ENCODE data around the gene AK3.
A peak's percentile ranks its signal among the peaks of the same experiment; 100 is the strongest.

Gene AK3

DNA sequence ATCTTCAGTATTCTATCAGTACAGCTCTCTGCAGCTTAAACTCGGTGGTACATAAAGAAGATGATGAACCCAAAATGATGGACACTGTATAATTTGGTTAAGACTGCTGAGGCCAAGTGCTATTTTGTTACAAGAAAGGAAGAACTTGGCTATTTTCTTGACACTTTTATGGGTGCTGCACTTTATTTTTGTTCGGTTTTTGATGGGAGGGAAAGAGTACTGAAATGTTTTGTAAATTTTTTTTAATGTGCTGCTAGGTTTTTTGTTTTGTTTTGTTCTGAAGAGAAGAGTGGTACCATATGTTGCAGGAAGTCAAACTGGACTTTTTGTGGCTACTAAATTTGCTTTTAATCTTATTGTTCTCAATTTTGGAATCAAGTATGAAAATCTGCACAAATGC, 35.0 kb downstream of the AK3 start:
- DNase-seq, result no peak

DNA sequence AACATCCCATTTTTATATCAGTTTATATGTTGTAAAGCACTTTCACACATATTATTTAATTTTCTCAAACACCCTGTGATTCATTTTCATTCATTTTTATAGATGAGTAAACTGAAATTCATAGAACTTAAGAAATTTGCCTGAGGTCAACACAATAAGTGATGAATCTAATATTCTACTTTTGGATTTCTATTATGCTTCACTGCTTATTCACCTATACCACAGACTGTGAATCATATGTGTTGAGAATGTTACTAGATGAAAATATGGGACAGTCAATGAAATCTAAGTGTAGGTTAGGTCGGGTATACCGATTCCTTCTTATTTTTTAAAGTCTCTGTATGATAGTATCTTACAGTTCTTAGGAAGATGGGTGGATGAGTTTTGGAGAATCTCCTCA, 36.9 kb downstream of the AK3 start:
- no peak for DNase-seq
- ATAC-seq, result peak; percentile 57

More for the DNA sequence above, 35.0 kb downstream of the AK3 start:
- no peak for ATAC-seq

DNA sequence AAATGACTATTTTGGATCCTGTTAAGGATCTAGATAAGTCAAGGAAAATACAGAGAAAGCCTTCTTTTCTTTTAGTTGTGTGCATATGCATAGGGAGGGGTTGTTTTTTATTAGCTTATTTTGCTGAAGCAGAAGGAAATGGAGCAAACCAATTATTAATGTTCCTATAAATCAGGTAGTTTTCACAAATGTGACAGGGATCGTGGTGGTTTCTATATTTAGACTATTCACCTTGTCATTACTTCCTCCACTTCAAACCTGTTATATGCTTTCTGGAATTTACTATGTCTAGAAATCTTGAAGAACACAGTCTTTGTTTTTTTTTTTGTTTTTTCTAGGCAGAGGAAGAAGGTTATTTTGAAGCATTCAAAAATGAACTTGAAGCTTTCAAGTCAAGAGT, 39.5 kb downstream of the AK3 start:
- ATAC-seq (no peak), DNase-seq (no peak)

DNA sequence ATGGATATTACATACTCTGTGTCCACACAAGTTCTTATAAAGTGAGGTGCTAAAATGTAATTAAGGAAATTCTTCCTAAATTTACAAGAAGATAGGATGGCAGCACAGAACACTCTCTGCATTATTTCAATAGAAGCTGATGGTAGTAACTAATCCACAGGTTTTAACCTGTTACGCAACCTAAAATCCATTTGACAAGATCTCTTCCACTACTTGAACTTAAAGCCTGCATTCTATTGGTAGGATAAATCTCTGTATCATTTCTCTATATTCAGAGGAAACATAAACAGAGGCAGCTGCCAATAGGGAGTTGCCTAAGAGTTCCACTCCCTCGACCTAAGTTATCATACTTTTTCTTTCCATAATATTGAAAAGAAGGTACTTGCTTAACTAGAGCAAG, 40.1 kb downstream of the AK3 start:
- no peak for ATAC-seq
- DNase-seq, result no peak

DNA sequence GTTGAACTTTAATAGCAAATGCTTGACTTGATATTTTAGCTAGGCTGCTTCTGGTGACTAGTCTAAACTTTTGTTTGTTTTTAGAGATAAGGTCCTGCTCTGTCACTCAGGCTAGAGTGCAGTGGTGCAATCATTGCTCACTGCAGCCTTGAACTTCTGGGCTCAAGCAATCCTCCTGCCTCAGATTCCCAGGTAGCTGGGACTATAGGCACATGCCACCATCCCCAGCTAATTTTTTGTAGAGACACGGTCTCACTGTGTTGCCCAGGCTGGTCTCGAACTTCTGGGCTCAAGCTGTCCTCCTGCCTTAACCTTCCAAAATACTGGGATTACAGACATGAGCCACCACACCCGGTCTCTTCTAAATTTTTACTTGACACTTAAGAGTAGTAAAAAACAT, 40.9 kb downstream of the AK3 start:
- DNase-seq (no peak), ATAC-seq (no peak)

DNA sequence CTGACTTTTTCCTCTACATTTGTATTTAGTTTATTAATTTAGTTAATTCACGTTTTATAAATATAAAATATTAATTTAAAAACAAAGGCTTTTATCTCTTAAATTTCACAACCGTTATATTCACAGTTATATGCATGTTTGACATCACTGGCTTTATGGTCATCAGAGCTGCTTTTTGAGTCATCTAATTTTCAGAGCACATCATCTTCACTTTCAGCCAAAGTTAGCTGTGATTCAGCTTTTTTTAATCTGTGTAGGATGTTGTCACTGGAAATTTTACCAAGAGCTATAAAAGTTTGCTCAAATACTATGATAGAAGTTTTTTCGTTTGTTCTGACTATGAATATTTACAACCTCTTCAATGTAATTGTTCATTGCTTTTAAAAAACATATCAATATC, 49.2 kb downstream of the AK3 start:
- DNase-seq (no peak), ATAC-seq (no peak)

DNA sequence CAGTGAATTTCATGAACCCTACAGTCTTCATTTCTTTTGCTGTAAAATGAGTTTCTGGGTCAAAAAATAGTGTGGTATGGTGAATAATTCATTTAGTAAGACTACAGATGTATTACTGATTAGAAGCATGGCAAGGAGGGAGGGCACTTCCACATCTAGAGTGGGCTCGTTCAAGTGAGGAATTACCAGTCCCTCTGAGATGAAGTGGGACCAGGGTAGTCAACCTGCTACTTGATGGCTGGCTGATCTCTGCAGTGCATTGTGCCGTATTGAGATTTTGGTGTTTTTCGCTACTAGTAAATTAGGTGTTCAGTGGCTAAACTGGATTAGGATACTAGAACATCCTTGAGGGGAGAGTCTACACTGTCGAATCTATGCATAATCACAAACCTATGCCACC, 50.9 kb downstream of the AK3 start:
- DNase-seq, result no peak
- peak; percentile 21 for ATAC-seq

DNA sequence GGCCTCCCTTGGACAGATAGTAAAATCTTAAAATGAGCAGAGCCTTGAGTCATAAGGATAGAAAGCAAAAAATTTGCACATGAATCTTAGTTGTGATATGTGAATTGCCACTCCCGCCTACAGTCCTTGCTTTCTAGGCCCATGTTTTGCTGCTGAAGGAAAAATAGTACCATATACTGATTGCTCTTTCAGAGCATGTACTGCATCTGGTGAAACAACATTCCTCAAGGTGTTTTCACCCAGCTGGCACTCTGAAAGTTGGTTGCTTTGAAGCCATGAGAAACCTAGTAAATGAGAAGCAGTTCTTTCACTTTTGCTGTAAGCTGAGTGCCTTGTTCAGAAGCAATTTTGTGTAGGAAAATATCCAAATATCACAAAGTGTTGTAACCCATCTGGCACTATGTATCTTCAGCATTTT, 51.3 kb downstream of the AK3 start:
- DNase-seq (no peak), ATAC-seq (peak; percentile 86)

DNA sequence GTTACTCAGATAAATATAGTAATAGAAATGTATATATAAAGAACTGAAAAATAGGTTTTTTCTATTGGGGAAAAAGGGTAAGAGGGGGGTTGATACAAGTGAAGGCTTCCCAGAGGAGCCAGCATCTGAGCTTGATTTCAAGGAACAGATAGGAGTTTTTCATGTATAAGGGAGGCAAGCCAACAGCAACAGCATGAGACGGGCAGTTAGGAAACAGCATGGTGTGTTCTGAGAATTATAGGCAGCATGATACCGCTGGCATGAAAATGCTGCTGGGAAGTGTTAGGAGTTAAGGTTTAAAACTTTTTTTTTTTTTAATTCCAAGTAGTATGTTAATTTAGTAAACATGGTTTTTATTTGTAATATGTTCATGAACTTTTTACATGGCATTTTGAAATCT, 52.0 kb downstream of the AK3 start:
- DNase-seq (no peak), ATAC-seq (no peak)

DNA sequence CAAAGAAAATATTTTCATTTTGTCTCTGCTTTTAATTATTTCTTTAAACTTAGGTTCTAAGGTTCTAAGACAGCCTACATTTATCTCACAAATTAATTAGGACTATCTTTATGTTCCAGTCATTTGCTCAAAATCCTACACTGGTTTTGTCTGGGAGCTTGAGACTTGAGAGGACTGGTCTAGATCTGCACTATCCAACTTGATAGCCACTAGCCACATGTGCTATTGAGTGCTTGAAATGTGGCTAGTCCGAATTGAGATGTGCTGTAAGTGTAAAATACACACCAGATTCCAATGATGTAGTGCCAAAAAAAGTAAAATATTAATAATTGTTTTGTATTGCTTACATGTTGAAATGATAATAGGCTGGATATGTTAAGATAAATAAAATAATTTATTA, 54.4 kb downstream of the AK3 start:
- DNase-seq (no peak), ATAC-seq (no peak)

DNA sequence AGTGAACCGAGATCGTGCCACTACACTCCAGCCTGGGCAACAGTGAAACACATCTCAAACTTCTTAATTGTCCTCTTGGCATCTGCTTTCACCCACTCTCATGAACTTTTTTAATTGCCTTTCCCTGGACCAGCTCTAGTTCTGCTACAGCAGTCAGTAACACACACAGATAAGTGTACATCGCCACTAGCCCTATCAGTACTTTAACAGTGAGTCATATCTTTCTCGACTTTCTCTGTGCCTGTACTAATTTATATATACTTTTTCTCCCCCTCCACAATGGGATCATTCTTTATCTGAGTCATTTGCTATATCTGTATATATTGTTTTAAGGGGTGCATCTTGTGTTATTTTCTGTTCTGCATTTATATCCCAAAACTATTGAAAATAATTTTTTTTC, 54.9 kb downstream of the AK3 start:
- no peak for ATAC-seq

DNA sequence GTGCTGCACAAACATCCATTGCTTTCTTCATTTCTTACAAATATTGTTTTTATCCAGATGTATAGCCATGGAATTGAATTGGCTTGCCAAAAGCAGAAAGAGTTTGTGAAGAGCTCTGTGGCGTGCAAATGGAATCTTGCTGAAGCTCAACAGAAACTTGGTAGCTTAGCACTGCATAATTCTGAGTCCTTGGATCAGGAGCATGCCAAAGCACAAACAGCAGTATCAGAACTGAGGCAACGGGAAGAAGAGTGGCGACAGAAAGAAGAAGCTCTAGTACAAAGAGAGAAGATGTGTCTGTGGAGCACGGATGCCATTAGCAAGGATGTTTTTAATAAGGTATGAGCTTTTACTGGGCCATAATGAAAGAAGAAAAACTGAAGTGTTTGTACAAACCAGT, 56.2 kb downstream of the AK3 start:
- no peak for DNase-seq
- no peak for ATAC-seq

More for the DNA sequence above, 54.9 kb downstream of the AK3 start:
- DNase-seq, result no peak

DNA sequence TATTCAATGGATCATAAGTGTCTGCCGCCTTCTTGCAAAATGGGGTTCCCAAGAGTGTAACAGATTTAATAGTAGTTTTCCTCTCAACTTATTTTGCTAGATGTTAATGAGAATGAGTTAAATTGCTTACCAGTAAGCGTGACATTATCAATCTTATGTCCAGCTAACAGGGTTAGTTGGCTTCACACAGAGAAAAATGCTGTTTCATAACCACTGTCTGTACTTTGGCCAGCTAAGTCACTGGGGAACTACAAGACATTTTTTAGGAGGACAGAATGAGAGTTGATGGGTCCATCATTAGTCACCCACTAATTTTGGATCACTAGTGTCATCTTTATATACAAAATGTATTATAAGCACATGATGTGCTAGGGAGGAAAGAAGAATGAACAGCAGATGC, 60.3 kb downstream of the AK3 start:
- ATAC-seq (no peak), DNase-seq (no peak)

DNA sequence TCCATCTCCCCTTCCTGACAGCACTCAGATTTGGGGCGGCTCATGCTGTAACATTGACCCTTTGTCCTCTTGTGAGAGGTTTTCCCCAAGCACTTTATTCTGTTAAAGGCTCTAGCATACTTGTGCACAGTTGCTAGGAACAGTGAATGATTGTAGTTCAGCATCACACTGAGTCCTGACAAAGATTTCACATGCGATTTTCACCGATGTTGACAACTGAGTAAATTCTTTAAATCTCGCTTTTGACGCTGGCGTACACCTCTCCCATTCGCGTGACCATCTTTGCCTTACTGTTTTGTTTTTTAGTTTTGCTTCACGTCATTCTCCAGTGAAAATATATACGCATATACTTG, 60.9 kb downstream of the AK3 start:
- no peak for ATAC-seq
- no peak for DNase-seq

DNA sequence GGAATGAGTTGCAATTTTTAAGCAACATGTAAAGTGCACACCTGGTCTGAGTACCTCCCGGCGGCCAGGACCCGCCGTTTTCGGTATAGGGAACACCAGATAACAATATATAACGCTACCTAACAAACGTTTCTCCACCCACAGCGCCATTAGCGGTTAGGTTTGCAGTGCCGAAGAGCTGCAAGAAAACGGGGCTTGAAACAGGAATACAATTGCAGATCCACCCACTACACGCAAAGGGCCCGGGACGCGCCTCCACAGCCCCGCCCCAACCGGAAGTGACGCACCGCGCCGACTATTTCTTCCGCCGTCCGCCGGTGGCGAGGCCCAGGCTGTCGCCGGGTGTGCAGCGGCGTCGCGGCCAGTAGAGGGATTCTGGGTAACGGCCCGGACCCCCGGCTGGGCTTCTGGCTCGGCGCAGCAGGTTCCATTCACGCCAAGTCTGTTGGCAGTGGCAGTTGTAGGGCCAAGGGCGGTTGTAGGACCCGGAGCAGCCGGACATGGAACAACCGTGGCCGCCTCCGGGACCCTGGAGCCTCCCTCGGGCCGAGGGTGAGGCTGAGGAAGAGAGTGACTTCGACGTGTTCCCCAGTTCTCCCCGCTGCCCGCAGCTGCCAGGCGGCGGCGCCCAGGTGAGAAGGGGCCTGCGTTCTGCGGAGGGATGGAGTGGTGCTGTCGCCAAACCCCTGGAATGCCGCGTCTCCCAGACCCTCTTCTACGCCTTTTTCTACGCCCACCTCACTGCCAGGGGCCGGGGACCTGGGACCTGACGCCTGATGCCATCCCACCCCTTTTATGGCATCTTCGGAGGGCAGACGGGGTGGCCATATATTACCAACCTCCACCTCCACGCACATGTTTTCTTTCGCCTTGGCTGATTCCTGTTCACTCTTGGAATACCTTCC, 61.5 kb downstream of the AK3 start, which contains the start of gene CDC37L1:
Gene CDC37L1 (plus strand): TSS at position 302 of the 905 bp plus-strand sequence. CDS start 199 bp downstream, at position 501.
- ATAC-seq (peak; percentile 99), DNase-seq (peak; percentile 100)

DNA sequence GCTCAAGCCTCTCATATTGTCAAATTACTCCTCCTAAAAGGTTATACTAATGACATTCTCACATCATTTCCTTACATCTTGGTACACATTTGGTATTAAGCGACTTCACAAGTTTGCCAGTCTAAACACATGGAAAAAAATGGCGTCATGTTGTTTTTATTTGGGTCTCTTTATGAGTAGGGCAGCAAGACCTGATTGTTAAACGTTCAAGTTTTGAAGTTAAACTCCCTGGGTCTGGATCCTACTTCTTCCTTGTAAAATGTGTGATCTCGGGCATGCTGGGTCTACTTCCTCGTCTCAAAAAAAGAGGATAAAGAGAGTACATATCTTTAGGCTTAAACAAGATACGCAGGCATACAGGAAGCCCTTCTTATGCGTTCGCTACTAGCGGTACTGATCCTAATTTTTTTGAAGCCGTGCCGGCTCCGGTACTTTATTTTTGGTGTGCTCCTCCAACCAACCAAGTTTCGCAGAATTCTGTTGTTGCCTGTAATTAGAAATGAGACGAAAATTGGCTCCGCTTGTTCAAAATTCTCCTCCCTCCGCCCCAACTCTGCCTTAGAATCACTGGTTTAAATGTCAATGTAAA, 62.2 kb downstream of the AK3 start:
- ATAC-seq (no peak), DNase-seq (peak; percentile 13)

DNA sequence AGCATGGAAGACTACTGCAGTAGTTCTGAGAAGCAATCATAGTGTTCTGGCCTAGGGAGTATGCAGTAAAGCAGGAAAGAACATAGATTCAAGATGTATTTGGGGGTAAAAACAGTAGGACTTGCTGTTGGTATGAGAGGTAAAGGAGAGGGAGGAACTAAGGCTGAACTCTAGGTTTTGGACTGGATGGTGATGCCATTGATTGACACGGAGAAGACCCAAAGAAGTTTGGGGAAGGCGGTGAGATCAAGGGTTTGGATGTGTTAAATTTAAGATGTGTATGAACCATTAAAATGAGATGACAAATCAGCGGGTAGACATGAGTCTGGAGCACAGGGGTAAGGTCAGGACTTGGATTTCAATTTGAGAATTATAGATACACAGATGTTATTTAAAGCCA, 63.6 kb downstream of the AK3 start:
- DNase-seq, result no peak
- no peak for ATAC-seq

DNA sequence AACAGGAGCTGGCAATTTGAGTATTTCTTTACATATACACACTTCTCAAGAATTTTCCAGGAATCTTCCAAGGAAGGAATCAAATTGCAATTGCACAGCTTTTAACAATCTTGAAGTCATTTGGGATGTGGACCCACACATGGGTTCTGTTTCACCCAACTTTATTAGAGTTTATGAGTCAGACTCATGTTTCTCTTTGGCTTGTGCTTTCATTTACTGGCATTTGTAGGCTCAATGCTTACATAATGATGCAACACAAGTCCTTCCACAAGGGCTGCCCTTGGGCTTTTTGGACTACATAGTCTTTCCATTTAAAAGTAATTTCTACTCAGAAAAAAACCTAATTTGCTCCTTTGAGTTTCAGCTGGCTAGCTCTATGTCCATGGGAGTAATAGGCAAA, 66.2 kb downstream of the AK3 start:
- DNase-seq, result no peak
- no peak for ATAC-seq

DNA sequence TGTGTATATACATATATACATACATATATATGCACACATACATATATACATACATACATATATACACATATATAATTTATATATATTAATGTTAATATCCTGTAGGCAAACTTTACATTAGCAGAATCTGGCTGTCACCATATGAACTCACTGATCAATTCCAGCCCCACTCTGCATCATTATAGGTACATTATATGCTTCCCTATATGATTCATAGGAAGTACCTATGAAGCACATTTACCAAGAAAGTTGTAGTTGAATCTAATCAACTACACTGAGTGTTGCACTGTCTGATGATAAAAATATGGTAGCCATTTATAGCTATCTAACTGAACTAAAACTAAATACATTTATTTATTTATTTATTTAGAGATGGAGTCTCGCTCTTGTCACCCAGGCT, 69.3 kb downstream of the AK3 start:
- ATAC-seq (no peak), DNase-seq (no peak)

DNA sequence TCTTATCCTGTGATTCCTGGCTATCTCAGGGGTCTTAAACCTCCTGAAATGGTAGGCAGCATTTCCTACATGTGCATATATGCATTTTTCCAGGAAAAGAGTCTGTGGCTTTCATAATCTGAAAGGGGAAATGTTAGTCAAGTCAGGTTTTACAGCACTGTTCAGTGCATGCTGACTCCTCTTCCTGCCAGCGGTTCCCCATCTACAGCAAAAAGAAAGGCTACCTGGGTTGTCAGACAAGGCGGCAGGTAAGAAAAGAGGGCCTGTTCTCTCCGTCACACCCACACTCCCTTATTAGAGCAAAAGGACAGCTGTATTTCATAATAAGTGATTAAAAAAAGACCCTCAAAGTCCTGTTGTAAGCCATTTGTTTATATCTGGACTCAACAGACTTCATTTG, 70.4 kb downstream of the AK3 start:
- DNase-seq (no peak), ATAC-seq (no peak)

DNA sequence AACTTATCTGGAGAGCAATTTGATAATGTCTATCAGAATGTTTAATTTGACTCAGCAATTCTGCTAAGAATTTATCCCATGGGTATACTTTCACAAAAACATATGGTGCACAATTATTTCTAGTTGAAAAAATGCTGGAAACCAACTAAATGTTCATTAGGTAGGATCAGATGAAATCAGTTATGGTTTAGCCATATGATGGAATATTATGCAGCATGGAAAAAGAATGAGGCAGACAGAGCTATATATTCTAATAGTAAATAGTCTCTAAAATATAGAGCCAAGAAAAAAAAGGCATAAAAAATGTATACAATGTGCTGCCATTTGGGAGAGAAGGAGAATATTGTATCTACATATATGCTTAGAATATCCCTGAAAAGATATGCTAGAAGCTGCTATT, 71.1 kb downstream of the AK3 start:
- ATAC-seq, result no peak

DNA sequence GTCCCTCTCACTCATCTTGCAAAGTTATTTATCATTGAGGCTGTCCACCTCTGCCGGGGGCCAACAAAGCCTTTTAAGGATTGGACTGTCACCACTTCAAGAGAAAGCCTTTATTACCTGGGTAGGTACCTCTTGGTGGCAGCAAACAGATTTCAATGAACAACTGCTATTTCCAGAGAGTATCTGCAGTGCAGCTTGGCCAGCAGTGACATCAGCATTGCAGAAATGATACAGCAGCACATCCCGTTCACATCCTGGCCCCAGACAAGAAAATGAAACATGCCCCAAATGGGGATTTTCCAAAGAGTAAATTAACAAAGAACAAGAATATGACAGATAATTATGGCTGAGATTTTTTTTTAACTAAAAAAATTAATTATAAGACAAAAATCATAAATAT, 72.4 kb downstream of the AK3 start:
- no peak for ATAC-seq
- no peak for DNase-seq

More for the DNA sequence above, 71.1 kb downstream of the AK3 start:
- no peak for DNase-seq

DNA sequence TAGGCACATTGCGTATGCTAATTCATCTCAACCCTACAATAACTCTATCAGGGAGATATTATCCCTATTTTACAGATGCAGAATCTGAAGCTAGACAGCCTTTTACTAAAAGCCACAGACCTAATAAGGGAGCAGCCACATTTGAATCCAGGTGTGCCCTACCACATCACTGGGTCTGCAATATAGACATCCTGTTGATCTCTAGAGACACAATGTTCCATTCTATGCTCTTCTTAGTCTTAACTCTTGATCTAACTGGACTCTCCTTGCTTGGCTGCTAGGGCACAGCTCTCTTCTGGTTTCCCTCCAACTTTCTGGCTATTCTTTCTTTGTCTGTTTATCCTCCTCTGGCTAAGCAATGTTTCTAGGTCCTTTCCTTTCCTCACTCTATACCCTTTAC, 73.3 kb downstream of the AK3 start:
- ATAC-seq (no peak), DNase-seq (no peak)

Data from stimulated activated naive CD8-positive, alpha-beta T cell treated with anti-CD3 and anti-CD28 coated beads, Interleukin-15, Interleukin-2, amounts not matched to agents 100 U/mL and 50 U/mL, for 24 hours (primary cell).